SK-N-DZ (cell line): Measurements from ENCODE around the gene EBPL.

Experiments used
- DNase-seq: peaks from one replicate; pipeline ENCODE4 v3.0.0-alpha.2; 2015; ENCODE audit warnings: low spot score

The EBPL gene

GRCh38 chr13:49676581-49677298 lies 14.5 kb downstream of the EBPL start:
- no peak for DNase-seq

- DNase-seq: no peak
These were observed 20.5 kb downstream of the EBPL start for GRCh38 chr13:49670828-49671227.

GRCh38 chr13:49669735-49670309 lies 21.5 kb downstream of the EBPL start:
- DNase-seq: peak; percentile 63

- DNase-seq: no peak
These were observed 23.5 kb downstream of the EBPL start for GRCh38 chr13:49667773-49668172.

- DNase-seq: no peak
These were observed 26.7 kb downstream of the EBPL start for GRCh38 chr13:49664606-49665005.

GRCh38 chr13:49657241-49657641 lies 34.0 kb downstream of the EBPL start:
- DNase-seq: no peak

GRCh38 chr13:49655906-49656305 lies 35.4 kb downstream of the EBPL start:
- DNase-seq: no peak

GRCh38 chr13:49654011-49654410 lies 37.3 kb downstream of the EBPL start:
- DNase-seq: no peak

GRCh38 chr13:49653478-49653877 lies 37.8 kb downstream of the EBPL start:
- no peak for DNase-seq

GRCh38 chr13:49652355-49653305 lies 38.7 kb downstream of the EBPL start:
- DNase-seq: peak; percentile 72

GRCh38 chr13:49651570-49652354 lies 39.5 kb downstream of the EBPL start:
- DNase-seq: no peak

- no peak for DNase-seq
These were observed 41.3 kb downstream of the EBPL start for GRCh38 chr13:49649963-49650312.

GRCh38 chr13:49649244-49649962 lies 41.9 kb downstream of the EBPL start:
- no peak for DNase-seq

GRCh38 chr13:49646688-49647087 lies 44.6 kb downstream of the EBPL start:
- no peak for DNase-seq

GRCh38 chr13:49645451-49645850 lies 45.8 kb downstream of the EBPL start:
- DNase-seq: no peak

- DNase-seq: no peak
These were observed 48.1 kb downstream of the EBPL start for GRCh38 chr13:49643035-49643646.

- no peak for DNase-seq
These were observed 49.4 kb downstream of the EBPL start for GRCh38 chr13:49641801-49642291.

GRCh38 chr13:49638744-49639072 lies 52.6 kb downstream of the EBPL start:
- DNase-seq: no peak

GRCh38 chr13:49638030-49638743 lies 53.1 kb downstream of the EBPL start:
- DNase-seq: no peak

- DNase-seq: no peak
These were observed 54.6 kb downstream of the EBPL start for GRCh38 chr13:49636705-49637104.
